HepG2 (cell line): ENCODE data around the gene SPECC1L. TPM values are rescaled to one million over a fixed set of nuclear protein-coding genes. Genes with fewer than 3 reads are reported as not detected.

Experiments
- ATM ChIP-seq: fragments of 450-650 bp; IDR thresholded peaks from 2 replicates; pipeline ENCODE4 v1.7.1; 2017; ENCODE audit warnings: mild to moderate bottlenecking, borderline replicate concordance
- CENPX ChIP-seq: sonication (generic); formaldehyde crosslinking; IDR thresholded peaks from 2 replicates; pipeline ENCODE4 v1.9.0; 2021; ENCODE audit warnings: mild to moderate bottlenecking, missing genetic modification reagents, moderate library complexity
- HOXA3 ChIP-seq: sonication (generic); formaldehyde crosslinking; IDR thresholded peaks from 2 replicates; pipeline ENCODE4 v1.5.0; 2020; ENCODE audit warnings: missing genetic modification reagents
- HOXA5 ChIP-seq: sonication (generic); formaldehyde crosslinking; IDR thresholded peaks from 2 replicates; pipeline ENCODE4 v1.4.0; 2020; ENCODE audit warnings: missing genetic modification reagents
- IRF2 ChIP-seq: IDR thresholded peaks from 2 replicates; pipeline ENCODE4 v1.6.1; 2018; ENCODE audit warnings: missing genetic modification reagents, missing compliant biosample characterization
- MIXL1 ChIP-seq: IDR thresholded peaks from 2 replicates; pipeline ENCODE4 v1.6.1; 2016
- MLLT10 ChIP-seq: sonication (generic); formaldehyde crosslinking; IDR thresholded peaks from 2 replicates; pipeline ENCODE4 v1.4.0; 2020; ENCODE audit warnings: missing genetic modification reagents
- RXRA ChIP-seq: sonication (generic); formaldehyde crosslinking; IDR thresholded peaks from 2 replicates; pipeline ENCODE4 v1.5.1; 2020; ENCODE audit warnings: missing genetic modification reagents
- SRSF1 ChIP-seq: fragments of 200-400 bp; formaldehyde crosslinking; optimal IDR thresholded peaks from 2 replicates; pipeline ENCODE3; 2017; ENCODE audit warnings: mild to moderate bottlenecking, low read depth, low read length, moderate library complexity
- SRY ChIP-seq: sonication (generic); formaldehyde crosslinking; IDR thresholded peaks from 2 replicates; pipeline ENCODE4 v1.8.0; 2022; ENCODE audit warnings: mild to moderate bottlenecking, missing genetic modification reagents
- TCF12 ChIP-seq, 2 experiments: fragments of 450-650 bp in 1 of 2; sonication (generic) in 1 of 2; formaldehyde crosslinking in 1 of 2; IDR thresholded peaks; 2 replicates each; pipeline versions ENCODE4 v1.6.1 to v1.8.0; 2017 to 2022; ENCODE audit warnings: antibody characterized with exemption in 1 of 2, mild to moderate bottlenecking in 1 of 2, missing genetic modification reagents in 1 of 2, moderate library complexity in 1 of 2
- ZBTB34 ChIP-seq: sonication (generic); formaldehyde crosslinking; IDR thresholded peaks from 2 replicates; pipeline ENCODE4 v1.8.0; 2022; ENCODE audit warnings: mild to moderate bottlenecking, missing genetic modification reagents
- ZNF263 ChIP-seq: sonication (generic); formaldehyde crosslinking; IDR thresholded peaks from 2 replicates; pipeline ENCODE4 v1.4.0; 2020; ENCODE audit warnings: missing genetic modification reagents
- ZNF564 ChIP-seq: sonication (generic); formaldehyde crosslinking; IDR thresholded peaks from 2 replicates; pipeline ENCODE4 v1.8.1; 2023; ENCODE audit warnings: mild to moderate bottlenecking, missing genetic modification reagents
- ZSCAN31 ChIP-seq: sonication (generic); formaldehyde crosslinking; IDR thresholded peaks from 2 replicates; pipeline ENCODE4 v1.5.0; 2020; ENCODE audit warnings: low read depth, mild to moderate bottlenecking, missing genetic modification reagents
- polyA plus RNA-seq, 8 experiments: library from polyadenylated mRNA; depleted of rRNA in 3 of 8; stranded (reverse) in 7 of 8; unstranded in 1 of 8; fragments of >200 nt; fragmentation: Illumina TruSeq in 4 of 8; extraction: Trizol in 4 of 8; gene quantifications; 2 replicates each; pipeline versions ENCODE4 v1.2.1 to v1.2.3, GENCODE V29; 2011 to 2016; ENCODE audit warnings: low read depth in 4 of 8, missing spikeins in 1 of 8, mixed read lengths in 1 of 8; ENCODE audit not compliant: insufficient read depth in 1 of 8
- total RNA-seq, 5 experiments: library from RNA; depleted of rRNA; stranded (reverse); fragments of >200 nt; fragmentation: Illumina TruSeq; extraction: Trizol; gene quantifications; 2 replicates each; pipeline ENCODE4 v1.2.3, GENCODE V29; 2016; ENCODE audit warnings: low read depth in 1 of 5
- TF ChIP-seq, protein P1 (sequence below): sonication (generic); formaldehyde crosslinking; IDR thresholded peaks from 2 replicates; pipeline ENCODE4 v1.8.1; 2022; ENCODE audit warnings: low read depth, mild to moderate bottlenecking, missing genetic modification reagents
- TF ChIP-seq, protein P2 (sequence below): sonication (generic); formaldehyde crosslinking; IDR thresholded peaks from 2 replicates; pipeline ENCODE4 v1.4.0; 2020; ENCODE audit warnings: mild to moderate bottlenecking, missing genetic modification reagents
- TF ChIP-seq, protein P3 (sequence below): sonication (generic); formaldehyde crosslinking; IDR thresholded peaks from 2 replicates; pipeline ENCODE4 v1.9.0; 2021; ENCODE audit warnings: missing genetic modification reagents, mild to moderate bottlenecking, borderline replicate concordance

Gene SPECC1L
- total and polyA plus RNA-seq, 2 of the 13 experiments (the other 11 are each of a cell fraction or from before 2014, with no cell fraction given): 14.1 to 30.3 TPM

- TF ChIP-seq, protein P1, sequence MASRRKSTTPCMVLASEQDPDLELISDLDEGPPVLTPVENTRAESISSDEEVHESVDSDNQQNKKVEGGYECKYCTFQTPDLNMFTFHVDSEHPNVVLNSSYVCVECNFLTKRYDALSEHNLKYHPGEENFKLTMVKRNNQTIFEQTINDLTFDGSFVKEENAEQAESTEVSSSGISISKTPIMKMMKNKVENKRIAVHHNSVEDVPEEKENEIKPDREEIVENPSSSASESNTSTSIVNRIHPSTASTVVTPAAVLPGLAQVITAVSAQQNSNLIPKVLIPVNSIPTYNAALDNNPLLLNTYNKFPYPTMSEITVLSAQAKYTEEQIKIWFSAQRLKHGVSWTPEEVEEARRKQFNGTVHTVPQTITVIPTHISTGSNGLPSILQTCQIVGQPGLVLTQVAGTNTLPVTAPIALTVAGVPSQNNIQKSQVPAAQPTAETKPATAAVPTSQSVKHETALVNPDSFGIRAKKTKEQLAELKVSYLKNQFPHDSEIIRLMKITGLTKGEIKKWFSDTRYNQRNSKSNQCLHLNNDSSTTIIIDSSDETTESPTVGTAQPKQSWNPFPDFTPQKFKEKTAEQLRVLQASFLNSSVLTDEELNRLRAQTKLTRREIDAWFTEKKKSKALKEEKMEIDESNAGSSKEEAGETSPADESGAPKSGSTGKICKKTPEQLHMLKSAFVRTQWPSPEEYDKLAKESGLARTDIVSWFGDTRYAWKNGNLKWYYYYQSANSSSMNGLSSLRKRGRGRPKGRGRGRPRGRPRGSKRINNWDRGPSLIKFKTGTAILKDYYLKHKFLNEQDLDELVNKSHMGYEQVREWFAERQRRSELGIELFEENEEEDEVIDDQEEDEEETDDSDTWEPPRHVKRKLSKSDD (CRISPR knock-in tag): no peak
- TF ChIP-seq ZBTB34 (CRISPR knock-in tag) (peak; percentile 23; the same call in 1 of the 2 replicates), ZNF263 (peak; percentile 47; the same call in 1 of the 2 replicates), TCF12 (IDR thresholded peaks at IDR 0.05) (no peak), TCF12 (CRISPR knock-in tag; IDR thresholded peaks at IDR 0.05) (0 out of 2 replicates have a peak, but pooled peaks have one; percentile 16), HOXA5 (CRISPR knock-in tag) (peak; percentile 20; the same call in 1 of the 2 replicates), CENPX (CRISPR knock-in tag) (no peak), MLLT10 (no peak), SRSF1 (peak; percentile 49), SRY (CRISPR knock-in tag) (peak; percentile 93), MIXL1 (CRISPR knock-in tag) (no peak), RXRA (CRISPR knock-in tag) (peak; percentile 77), ZNF564 (CRISPR knock-in tag) (peak; percentile 71; the same call in 1 of the 2 replicates), IRF2 (CRISPR knock-in tag) (peak; percentile 60), ATM (no peak), HOXA3 (CRISPR knock-in tag) (0 out of 2 replicates have a peak, but pooled peaks have one; percentile 51), ZSCAN31 (CRISPR knock-in tag) (peak; percentile 98)
- TF ChIP-seq, protein P2, sequence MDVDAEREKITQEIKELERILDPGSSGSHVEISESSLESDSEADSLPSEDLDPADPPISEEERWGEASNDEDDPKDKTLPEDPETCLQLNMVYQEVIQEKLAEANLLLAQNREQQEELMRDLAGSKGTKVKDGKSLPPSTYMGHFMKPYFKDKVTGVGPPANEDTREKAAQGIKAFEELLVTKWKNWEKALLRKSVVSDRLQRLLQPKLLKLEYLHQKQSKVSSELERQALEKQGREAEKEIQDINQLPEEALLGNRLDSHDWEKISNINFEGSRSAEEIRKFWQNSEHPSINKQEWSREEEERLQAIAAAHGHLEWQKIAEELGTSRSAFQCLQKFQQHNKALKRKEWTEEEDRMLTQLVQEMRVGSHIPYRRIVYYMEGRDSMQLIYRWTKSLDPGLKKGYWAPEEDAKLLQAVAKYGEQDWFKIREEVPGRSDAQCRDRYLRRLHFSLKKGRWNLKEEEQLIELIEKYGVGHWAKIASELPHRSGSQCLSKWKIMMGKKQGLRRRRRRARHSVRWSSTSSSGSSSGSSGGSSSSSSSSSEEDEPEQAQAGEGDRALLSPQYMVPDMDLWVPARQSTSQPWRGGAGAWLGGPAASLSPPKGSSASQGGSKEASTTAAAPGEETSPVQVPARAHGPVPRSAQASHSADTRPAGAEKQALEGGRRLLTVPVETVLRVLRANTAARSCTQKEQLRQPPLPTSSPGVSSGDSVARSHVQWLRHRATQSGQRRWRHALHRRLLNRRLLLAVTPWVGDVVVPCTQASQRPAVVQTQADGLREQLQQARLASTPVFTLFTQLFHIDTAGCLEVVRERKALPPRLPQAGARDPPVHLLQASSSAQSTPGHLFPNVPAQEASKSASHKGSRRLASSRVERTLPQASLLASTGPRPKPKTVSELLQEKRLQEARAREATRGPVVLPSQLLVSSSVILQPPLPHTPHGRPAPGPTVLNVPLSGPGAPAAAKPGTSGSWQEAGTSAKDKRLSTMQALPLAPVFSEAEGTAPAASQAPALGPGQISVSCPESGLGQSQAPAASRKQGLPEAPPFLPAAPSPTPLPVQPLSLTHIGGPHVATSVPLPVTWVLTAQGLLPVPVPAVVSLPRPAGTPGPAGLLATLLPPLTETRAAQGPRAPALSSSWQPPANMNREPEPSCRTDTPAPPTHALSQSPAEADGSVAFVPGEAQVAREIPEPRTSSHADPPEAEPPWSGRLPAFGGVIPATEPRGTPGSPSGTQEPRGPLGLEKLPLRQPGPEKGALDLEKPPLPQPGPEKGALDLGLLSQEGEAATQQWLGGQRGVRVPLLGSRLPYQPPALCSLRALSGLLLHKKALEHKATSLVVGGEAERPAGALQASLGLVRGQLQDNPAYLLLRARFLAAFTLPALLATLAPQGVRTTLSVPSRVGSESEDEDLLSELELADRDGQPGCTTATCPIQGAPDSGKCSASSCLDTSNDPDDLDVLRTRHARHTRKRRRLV (CRISPR knock-in tag): no peak
- TF ChIP-seq, protein P3, sequence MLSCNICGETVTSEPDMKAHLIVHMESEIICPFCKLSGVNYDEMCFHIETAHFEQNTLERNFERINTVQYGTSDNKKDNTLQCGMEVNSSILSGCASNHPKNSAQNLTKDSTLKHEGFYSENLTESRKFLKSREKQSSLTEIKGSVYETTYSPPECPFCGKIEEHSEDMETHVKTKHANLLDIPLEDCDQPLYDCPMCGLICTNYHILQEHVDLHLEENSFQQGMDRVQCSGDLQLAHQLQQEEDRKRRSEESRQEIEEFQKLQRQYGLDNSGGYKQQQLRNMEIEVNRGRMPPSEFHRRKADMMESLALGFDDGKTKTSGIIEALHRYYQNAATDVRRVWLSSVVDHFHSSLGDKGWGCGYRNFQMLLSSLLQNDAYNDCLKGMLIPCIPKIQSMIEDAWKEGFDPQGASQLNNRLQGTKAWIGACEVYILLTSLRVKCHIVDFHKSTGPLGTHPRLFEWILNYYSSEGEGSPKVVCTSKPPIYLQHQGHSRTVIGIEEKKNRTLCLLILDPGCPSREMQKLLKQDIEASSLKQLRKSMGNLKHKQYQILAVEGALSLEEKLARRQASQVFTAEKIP (CRISPR knock-in tag): no peak
Measured at GRCh38 chr22:24270556-24271385, at the start of gene SPECC1L (continued).
